NB4 (cell line): ENCODE results near the gene CDH4.

Source experiments
- CTCF ChIP-seq: IDR thresholded peaks from one replicate; pipeline ENCODE4 v1.5.1; 2012; ENCODE audit warnings: low read depth, low read length
- MAX ChIP-seq: IDR thresholded peaks from 2 replicates; pipeline ENCODE4 v1.6.1; 2011; ENCODE audit warnings: low read depth, low read length

DNA sequence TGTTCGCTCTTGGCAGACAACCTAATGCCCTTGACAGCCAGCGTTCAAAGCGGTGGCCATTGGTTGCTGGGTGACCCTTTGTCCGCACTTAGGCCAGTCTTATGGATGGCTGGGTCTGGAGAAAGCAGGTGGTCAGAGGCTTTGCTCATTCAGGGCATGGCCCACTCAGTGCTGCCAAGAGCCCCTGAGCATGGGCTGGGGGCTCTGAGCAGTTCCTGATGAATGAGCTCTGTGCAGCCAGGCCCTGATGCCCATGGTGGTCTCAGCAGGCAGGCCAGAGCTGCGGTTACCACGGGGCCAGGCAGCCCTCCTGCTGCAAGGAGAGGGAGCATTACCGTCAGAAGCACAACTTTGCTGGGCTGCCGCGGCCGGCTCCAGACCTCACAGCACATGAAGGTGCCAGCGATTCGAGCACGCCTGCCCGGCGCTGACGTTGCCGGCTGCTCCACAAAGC, 36.3 kb downstream of the CDH4 start:
- TF ChIP-seq CTCF (no peak), MAX (no peak)
